Measurements from ENCODE around the gene ZNF496. TPM values are rescaled to one million over a fixed set of nuclear protein-coding genes. Genes with fewer than 3 reads are reported as not detected.
"Not testable (repeated sequence)": the region's sequence is repeated elsewhere in the genome, so short reads cannot be mapped to it uniquely, and the experiment has no call there.

The ZNF496 gene
- total RNA-seq: 10 to 100 TPM; 17.2 to 24.5 TPM

- peaks cover 19 to 25% of the 10 kb centered on the region in 2 donors for H3K4me1 Mint-ChIP-seq (ENCODE audit: low read depth in 2 of 2)
- no peaks in the 10 kb centered on the region for H3K9me3 Mint-ChIP-seq
- peak within 1 kb of the TSS; percentile 97 for H3K4me3 Mint-ChIP-seq
- no peaks in the 10 kb centered on the region for H3K27me3 Mint-ChIP-seq
- DNase-seq (ENCODE audit: low spot score) (peak; percentile 68), ATAC-seq (peak; percentile 80 to 90)
- peak within 1 kb of the TSS; percentile 55 to 71 for H3K27ac Mint-ChIP-seq
- no peaks in the 10 kb centered on the region for H3K36me3 Mint-ChIP-seq
Observed at GRCh38 chr1:247331525-247332214, at the start of gene ZNF496. ZNF496 (minus strand) TSS chr1:247331867; CDS start chr1:247329578, 2,289 bp downstream.

- DNase-seq (ENCODE audit: low spot score) (no peak), ATAC-seq (peak in 1 of 2 donors; percentile 53)
- peaks cover 0 to 3% of the 10 kb centered on the region in 2 donors for H3K4me1 Mint-ChIP-seq (ENCODE audit: low read depth in 2 of 2)
- H3K36me3 Mint-ChIP-seq: no peaks in the 10 kb centered on the region
- H3K27ac Mint-ChIP-seq: no peak overlapping the region
- no peaks in the 10 kb centered on the region for H3K9me3 Mint-ChIP-seq
- H3K27me3 Mint-ChIP-seq: no peaks in the 10 kb centered on the region
- no peak overlapping the region for H3K4me3 Mint-ChIP-seq
Observed at GRCh38 chr1:247378334-247379073, 46.8 kb upstream of the ZNF496 start.

- H3K4me3 Mint-ChIP-seq; H3K36me3 Mint-ChIP-seq; DNase-seq (ENCODE audit: low spot score); H3K27me3 Mint-ChIP-seq; ATAC-seq; H3K27ac Mint-ChIP-seq; H3K9me3 Mint-ChIP-seq; H3K4me1 Mint-ChIP-seq (ENCODE audit: low read depth in 2 of 2): not testable (repeated sequence)
Observed at GRCh38 chr1:247377656-247378055, 46.0 kb upstream of the ZNF496 start.

GRCh38 chr1:247376659-247377058 lies 45.0 kb upstream of the ZNF496 start:
- Mint-ChIP-seq H3K4me3 (no peak overlapping the region), H3K36me3 (no peaks in the 10 kb centered on the region), H3K27me3 (peaks cover 0 to 3% of the 10 kb centered on the region in 2 donors), H3K27ac (no peak overlapping the region), H3K9me3 (no peaks in the 10 kb centered on the region), H3K4me1 (ENCODE audit: low read depth in 2 of 2) (peaks cover 0 to 3% of the 10 kb centered on the region in 2 donors)
- DNase-seq (ENCODE audit: low spot score) (no peak), ATAC-seq (no peak)

GRCh38 chr1:247375747-247376146 lies 44.1 kb upstream of the ZNF496 start:
- H3K27ac Mint-ChIP-seq: no peak overlapping the region
- H3K4me3 Mint-ChIP-seq: no peak overlapping the region
- ATAC-seq (no peak), DNase-seq (ENCODE audit: low spot score) (no peak)
- H3K36me3 Mint-ChIP-seq: no peaks in the 10 kb centered on the region
- H3K27me3 Mint-ChIP-seq: peaks cover 0 to 3% of the 10 kb centered on the region in 2 donors
- H3K9me3 Mint-ChIP-seq: no peaks in the 10 kb centered on the region
- peaks cover 0 to 3% of the 10 kb centered on the region in 2 donors for H3K4me1 Mint-ChIP-seq (ENCODE audit: low read depth in 2 of 2)

GRCh38 chr1:247374651-247375334 lies 43.1 kb upstream of the ZNF496 start:
- H3K4me3 Mint-ChIP-seq, H3K36me3 Mint-ChIP-seq: not testable (repeated sequence)

GRCh38 chr1:247373721-247374141 lies 42.1 kb upstream of the ZNF496 start:
- H3K4me3 Mint-ChIP-seq: peak overlapping the region; percentile 63

More at GRCh38 chr1:247374651-247375334, 43.1 kb upstream of the ZNF496 start:
- H3K9me3 Mint-ChIP-seq; DNase-seq (ENCODE audit: low spot score); H3K27ac Mint-ChIP-seq; H3K27me3 Mint-ChIP-seq; ATAC-seq; H3K4me1 Mint-ChIP-seq (ENCODE audit: low read depth in 2 of 2): not testable (repeated sequence)

GRCh38 chr1:247371801-247372259 lies 40.2 kb upstream of the ZNF496 start:
- H3K27ac Mint-ChIP-seq: no peak overlapping the region
- H3K4me1 Mint-ChIP-seq (ENCODE audit: low read depth in 2 of 2): peaks cover 0 to 9% of the 10 kb centered on the region in 2 donors
- no peaks in the 10 kb centered on the region for H3K9me3 Mint-ChIP-seq
- no peak for ATAC-seq
- H3K36me3 Mint-ChIP-seq: no peaks in the 10 kb centered on the region
- no peak overlapping the region for H3K4me3 Mint-ChIP-seq
- no peak for DNase-seq (ENCODE audit: low spot score)
- peaks cover 0 to 6% of the 10 kb centered on the region in 2 donors for H3K27me3 Mint-ChIP-seq

More at GRCh38 chr1:247373721-247374141, 42.1 kb upstream of the ZNF496 start:
- no peaks in the 10 kb centered on the region for H3K36me3 Mint-ChIP-seq
- no peak overlapping the region for H3K27ac Mint-ChIP-seq
- peaks cover 0 to 3% of the 10 kb centered on the region in 2 donors for H3K4me1 Mint-ChIP-seq (ENCODE audit: low read depth in 2 of 2)
- peaks cover 0 to 6% of the 10 kb centered on the region in 2 donors for H3K27me3 Mint-ChIP-seq
- H3K9me3 Mint-ChIP-seq: no peaks in the 10 kb centered on the region
- peak; percentile 57 to 58 for ATAC-seq
- no peak for DNase-seq (ENCODE audit: low spot score)

- Mint-ChIP-seq H3K36me3 (no peaks in the 10 kb centered on the region), H3K27me3 (peaks cover 0 to 6% of the 10 kb centered on the region in 2 donors), H3K9me3 (no peaks in the 10 kb centered on the region), H3K4me3 (no peak overlapping the region), H3K27ac (no peak overlapping the region), H3K4me1 (ENCODE audit: low read depth in 2 of 2) (peaks cover 0 to 9% of the 10 kb centered on the region in 2 donors)
- ATAC-seq: no peak
- no peak for DNase-seq (ENCODE audit: low spot score)
Observed at GRCh38 chr1:247370786-247371732, 39.4 kb upstream of the ZNF496 start.

- Mint-ChIP-seq H3K27me3 (peaks cover 0 to 6% of the 10 kb centered on the region in 2 donors), H3K4me1 (ENCODE audit: low read depth in 2 of 2) (peaks cover 0 to 6% of the 10 kb centered on the region in 2 donors), H3K27ac (no peak overlapping the region), H3K4me3 (no peak overlapping the region), H3K36me3 (no peaks in the 10 kb centered on the region), H3K9me3 (no peaks in the 10 kb centered on the region)
- DNase-seq (ENCODE audit: low spot score): no peak
- no peak for ATAC-seq
Observed at GRCh38 chr1:247368490-247369145, 37.0 kb upstream of the ZNF496 start.

GRCh38 chr1:247367786-247368422 lies 36.2 kb upstream of the ZNF496 start:
- H3K4me1 Mint-ChIP-seq (ENCODE audit: low read depth in 2 of 2): peaks cover 0 to 8% of the 10 kb centered on the region in 2 donors
- peaks cover 0 to 6% of the 10 kb centered on the region in 2 donors for H3K27me3 Mint-ChIP-seq
- no peak overlapping the region for H3K4me3 Mint-ChIP-seq
- H3K36me3 Mint-ChIP-seq: no peaks in the 10 kb centered on the region
- H3K27ac Mint-ChIP-seq: no peak overlapping the region
- ATAC-seq (peak; percentile 53), DNase-seq (ENCODE audit: low spot score) (no peak)
- H3K9me3 Mint-ChIP-seq: no peaks in the 10 kb centered on the region
